ENCODE results near the gene FOXO3.

The FOXO3 gene

DNA sequence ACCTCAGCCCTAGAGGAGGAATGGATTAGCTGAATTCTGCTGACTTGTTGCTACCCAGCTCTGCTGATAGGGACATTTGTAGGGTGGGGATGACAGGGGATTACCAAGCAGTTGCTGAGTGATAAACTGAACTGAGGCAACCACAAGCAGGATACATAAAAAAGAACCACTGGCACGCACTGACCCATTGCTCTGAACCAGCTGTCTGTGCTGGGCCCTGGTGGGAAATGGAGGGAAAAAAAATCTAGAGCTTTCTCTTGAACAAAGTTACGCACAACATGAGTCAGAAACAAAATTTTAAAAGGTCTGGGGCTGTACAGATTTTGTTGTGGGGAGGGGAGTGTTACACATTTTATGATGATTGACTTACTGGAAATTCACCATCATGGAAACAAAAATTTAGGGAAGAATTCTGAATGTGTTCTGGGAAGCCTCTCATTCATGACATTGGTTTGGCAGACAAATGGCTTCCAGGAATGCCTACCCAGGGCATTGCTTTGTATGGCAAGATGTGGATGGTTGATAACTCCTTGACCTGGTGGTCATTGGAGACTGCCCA, 37.7 kb downstream of the FOXO3 start:
- no peak for DNase-seq

DNA sequence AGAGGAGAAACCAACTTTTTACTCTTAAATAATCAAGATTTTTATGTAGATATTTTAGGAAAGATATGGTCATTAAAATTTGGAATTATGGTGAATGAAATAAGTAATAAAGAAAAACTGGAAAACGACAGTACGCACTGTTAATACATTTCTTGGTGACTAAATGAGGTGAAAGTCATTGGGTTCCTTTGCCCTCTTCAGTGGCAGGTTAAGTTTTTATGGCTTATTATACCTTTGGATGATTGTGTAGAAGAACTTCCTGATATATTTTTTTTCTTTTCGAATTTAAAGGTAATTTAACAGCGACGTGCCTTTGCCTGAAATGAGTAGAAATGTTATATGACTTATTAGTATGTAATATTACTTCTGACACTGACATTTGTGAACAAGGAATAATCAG, 43.4 kb downstream of the FOXO3 start:
- DNase-seq, result no peak

DNA sequence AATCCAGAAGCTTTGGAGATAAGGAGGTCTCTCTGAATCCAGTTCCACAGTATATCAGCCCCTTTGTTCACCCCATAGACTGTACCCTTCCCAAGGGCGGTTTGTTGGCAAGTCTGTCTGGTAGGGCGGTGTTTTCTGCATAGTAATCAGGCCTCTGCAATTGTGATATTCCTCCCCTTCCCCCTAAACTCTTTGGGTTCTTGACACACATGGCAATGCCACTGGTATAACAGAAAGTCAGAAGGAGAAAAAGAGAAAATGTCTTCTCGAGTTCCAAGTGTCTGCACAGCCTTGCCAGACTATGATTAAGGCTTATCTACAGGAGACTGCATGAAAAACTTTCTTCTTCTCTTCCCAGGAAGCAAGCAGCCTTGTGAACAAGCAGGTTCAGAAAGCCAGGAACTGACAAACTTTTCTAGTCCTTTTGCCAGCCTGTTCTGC, 45.6 kb downstream of the FOXO3 start:
- no peak for DNase-seq

DNA sequence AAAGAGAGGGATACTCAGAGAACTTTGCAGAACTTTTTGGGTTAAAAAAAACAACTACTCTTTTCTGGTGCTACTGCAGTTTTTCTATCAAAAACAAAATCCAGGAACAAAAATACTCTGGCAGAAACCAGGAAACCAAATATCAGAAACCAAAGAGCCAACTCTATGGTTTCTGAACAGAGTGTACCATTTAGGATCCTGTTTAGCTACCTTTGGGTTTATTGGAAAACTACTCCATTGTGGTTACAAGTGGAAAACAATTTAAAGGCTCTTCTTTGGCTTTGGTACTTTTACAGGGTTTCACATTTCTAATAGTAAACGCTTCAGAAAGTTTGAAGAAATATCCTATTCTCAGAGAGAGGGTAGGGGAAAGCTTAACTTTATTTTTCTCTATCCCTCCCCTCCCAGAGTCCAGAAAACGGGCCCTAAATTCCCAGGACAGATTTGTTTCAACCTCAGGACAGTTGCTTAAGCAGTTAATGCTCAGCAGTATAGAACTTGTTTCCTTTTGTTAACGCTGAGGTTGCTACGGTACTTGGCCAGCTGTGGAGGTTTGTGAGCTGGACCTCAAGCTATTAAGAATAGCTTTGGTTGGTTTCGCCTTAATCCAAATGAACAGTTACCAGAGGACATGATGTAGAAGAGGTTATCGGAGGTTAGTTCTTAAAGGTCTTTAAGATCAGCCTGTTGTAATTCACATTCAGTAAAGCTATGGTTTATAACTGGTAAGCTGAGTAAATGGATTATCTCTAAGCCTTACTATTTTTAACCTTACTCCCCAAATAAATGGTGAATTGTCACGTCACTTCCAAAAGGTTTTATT, 47.9 kb downstream of the FOXO3 start:
- no peak for DNase-seq

DNA sequence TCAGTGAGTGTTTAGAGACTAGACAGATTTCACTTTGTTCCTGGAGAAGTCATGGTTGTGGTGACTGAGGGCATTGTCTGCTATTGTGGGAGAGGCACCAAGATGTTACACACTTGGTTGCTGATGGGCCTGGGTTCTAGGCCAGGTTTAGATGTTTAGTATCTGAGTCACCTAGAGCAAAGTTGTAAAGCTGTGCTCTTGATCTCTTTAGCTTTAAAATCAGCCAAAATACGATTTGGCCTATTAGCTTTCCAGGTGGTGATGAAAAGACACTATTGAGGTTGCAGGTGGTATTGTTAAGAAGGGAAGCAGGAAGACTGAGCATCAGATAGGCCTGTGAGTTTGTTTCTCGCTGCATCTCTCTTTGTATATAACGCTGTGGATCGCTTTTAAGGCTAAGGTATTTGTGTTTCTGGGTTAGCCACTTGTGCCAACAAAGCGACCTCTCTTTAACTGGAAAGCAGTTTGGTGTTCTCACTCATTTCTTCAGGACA, 48.6 kb downstream of the FOXO3 start:
- no peak for DNase-seq

DNA sequence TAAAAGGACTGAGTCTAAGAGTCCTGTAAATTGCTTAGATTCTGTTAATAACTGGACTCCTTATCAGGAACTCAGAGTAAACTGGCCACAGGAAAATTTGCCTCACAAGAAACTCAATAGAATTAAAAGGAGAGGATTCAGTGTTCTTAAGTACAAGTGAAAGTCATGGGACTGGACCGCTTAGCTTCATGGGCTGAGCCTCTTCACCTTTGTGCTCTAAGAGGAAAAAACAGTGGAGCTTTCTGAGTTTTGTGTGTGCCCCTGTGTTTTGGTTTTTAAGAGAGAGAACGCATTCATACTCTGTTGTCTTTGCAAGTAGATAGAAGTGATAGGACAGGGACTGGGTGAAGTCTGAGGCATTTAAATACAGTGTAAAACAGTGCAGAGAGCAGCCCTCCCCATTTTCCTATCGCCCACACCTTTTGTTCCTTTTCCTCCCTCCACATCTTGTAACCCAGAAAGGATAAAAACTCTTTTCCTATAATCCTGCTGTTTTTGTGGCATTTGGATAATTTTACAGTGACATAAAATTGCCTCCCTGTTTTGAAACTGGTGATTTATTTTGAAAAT, 49.6 kb downstream of the FOXO3 start:
- DNase-seq, result no peak

DNA sequence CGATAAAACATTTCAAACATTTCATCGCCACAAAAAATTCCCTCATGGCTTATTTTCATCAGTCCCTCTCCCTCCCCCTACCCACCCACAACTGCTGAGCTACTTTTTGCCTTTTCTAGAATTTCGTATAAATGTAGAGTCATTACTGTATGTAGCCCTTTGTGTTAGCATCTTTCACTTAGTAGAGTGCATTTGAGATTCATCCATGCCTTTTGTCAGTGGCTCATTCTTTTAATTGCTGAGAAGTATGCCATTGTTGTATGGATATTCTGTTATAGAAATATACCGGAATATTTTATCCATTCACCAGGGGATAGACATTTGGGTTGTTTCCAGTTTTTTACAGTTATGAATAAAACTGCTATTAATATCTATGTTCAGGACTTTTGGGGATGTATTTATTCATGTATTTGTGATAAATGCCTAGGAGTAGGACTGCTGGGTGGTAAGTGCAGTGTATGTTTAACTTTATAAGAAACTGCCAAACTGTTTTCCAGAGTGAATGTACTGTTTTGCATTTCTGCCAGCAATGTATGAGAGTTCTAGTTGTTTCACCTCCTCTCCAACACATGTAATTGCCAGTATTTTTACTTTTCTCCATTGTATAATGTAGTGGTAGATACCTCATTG, 50.4 kb downstream of the FOXO3 start:
- no peak for DNase-seq

DNA sequence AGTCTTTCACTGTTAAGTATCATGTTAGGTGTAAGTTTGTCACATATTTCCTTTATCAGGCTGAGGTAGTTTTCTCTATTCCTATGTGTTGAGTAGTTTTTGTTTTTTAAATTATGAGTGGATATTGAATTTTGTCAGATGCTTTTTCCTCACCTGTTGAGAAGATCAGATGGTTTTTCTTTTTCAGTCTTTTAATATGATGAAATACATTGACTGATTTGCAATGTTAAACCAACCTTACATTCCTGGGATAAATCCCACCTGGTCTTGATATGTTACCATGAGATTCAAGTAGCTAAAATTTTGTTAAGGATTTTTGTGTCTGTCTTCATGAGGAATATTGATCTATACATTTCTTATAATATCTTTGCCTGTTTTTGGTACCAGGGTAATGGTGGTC, 52.1 kb downstream of the FOXO3 start:
- DNase-seq, result no peak

DNA sequence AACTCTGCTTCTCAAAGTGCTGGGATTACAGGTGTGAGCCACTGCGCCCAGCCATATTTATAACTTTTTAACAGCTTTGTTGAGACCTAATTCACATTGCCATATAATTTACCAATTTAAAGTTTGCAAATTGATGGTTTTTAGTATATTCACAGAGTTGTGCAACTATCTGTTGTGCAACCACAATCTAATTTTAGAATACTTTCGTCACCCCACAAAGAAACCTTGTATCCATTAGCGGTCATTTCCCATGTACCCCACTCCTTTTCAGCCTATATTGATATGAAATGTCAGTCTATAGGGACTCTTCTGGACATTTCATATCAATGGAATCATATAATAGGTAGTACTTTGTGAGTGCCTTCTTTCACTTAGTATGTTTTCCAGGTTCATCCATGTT, 55.8 kb downstream of the FOXO3 start:
- no peak for DNase-seq

DNA sequence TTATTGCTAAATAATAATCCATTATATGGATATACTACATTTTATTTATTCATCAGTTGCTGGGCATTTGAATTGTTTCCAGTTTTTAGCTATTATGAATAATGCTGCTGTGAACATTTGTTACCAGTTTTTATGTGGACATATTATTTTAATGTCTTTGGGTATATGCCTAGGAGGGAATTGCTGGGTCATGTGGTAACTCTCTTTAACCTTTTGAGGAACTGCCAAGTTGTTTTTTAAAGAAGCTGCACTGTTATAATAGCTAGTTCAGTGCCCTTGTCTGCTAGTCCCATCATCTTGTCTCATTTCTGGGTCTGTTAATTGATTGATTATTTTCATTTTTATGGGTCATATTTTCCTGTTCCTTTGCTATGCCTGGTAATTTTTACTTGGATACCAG, 56.3 kb downstream of the FOXO3 start:
- no peak for DNase-seq

DNA sequence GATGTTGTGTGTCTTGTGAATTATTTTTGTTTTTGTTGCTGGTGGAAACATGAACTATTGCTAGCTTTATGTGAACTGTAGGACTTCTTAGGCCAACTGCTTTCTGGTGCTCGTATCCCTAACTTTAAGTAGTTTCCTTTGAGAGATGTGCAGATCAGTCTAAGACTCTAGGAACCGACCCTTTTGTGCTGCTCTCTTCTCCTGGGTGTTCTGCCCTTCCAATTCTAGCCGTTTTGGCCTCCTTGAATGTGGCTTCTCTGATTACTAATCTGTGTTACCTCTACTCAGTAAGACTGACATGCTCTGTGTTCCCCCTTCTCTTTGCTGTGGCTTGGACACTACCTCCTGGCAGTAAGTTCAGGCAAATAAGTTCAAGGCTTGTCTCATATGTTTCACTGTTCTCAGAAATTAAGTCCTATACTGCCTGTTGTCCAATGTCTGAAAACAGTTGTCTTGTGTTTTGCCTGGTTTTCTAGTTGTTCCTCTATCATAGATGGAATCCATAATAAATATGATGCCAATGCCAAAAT, 58.0 kb downstream of the FOXO3 start:
- no peak for DNase-seq

DNA sequence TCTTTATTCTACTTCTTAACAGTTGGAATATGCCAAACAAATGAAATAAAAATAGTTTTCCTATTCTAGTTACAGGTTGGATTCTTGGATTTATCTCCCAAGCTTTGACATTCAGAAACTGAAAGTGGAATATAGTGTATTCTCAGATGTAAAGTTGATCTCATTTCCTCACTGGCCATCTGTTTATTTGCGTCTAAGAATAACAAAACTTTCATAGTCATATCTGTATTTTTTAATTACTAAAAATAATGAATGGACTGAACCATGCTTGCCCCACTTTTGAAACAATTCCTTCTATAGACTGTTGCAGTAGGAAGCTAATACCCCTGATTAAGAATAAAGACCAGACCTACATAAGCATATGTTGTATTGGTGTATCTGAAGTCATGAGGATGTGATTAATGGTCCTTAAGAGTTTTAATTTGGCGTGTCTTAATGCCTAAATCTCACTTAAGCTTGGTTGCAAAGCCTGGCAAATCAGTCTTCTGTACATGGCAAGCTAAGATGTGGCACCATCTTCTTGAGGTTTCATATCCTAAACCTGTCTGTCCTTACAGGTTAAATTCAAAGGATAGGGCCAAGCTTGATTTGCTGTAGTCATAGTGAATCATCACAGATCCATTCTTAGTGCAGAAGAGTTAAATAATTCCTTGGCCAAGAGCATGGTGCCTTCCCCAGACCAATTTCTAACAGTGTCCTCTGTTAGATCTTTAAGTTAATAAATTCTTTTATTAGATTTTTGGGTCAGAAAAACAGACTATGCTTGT, 58.9 kb downstream of the FOXO3 start:
- no peak for DNase-seq

DNA sequence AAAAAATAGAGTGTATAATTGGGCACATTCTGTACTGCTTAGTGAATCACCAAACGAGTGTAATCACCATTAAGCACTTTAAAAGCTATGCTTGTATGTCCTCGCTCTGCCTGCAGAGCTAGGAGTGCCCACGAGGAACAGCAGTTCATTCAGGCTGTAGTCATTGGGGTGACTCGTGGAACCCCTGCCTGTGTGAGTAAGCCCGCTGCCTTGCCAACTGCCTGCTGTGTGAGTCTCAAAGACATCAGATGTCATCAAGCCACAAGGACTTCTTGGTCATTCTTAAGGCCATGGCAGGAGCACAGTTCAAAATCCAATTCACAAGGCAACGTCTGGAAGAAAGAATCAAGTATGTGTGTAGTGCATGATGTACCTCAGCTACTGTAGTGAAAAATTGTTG, 60.4 kb downstream of the FOXO3 start:
- DNase-seq, result no peak

DNA sequence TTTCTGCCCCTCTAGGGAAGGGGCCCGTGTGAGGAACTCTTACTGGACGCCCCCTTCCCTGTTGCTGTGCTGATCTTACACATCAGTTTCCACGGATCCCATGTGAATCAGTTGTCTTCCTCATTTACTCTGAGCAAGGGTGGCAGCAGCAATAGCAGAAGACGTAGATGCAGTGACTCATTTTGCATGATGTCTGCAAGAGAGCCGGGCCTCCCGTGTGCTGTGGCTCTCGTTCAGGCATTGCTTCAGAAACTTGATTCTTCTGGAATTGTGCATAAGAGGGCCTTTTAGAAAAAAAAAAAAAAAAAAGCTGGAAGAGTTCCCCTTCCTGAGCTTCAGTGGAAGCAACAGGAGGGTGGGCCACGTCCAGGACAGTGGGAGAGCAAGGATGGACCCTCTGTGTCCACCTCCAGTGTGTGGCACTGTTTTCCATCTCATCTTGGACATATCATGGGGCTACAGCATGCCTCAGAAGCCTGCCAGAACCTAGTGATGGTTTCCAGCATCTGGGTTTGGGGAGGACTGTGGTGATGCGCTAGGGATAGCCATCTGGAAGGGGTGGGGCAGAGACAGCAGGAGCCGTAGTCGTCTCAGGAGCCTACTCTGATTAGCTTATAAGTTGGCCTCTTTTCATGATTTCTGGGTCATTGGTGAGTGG, 62.1 kb downstream of the FOXO3 start:
- DNase-seq, result no peak

DNA sequence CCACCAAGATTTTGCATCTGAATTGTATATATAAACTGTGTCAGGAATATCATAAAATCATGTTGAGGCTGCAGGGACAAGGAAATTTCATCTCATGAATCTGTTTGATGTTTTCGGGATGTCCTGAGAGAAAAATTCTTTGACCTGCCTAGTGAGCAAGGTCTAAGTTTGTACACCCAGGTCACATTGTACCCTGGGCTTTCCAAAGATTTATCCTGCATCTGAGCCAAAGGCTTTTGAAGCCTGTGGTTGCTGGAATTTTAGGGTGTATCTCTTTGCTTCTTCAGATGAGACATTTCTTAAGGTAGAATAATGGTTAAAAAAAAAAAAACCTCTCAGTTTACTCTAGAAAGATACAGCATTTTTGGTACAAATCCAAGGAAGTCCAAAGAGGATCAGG, 63.3 kb downstream of the FOXO3 start:
- no peak for DNase-seq

DNA sequence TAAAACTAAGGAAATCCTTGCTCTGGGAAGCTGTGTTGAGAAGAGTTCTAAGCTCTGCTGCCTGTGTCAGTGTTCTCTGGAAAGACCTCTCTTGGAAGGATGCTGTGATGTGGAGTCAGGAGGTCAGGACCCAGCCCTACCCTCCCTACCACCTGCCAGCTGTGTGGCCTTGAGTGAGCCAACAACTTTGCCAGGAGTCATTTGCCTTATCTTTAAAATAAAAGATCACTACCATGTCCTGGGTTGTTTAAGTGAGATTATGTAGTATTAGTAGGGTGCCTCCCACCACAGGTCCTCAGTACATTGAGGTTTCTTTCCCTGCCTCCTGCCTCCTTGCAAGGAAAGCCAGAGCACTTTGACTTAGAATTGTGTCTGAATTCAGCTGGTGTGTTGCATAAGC, 64.9 kb downstream of the FOXO3 start:
- DNase-seq, result no peak

DNA sequence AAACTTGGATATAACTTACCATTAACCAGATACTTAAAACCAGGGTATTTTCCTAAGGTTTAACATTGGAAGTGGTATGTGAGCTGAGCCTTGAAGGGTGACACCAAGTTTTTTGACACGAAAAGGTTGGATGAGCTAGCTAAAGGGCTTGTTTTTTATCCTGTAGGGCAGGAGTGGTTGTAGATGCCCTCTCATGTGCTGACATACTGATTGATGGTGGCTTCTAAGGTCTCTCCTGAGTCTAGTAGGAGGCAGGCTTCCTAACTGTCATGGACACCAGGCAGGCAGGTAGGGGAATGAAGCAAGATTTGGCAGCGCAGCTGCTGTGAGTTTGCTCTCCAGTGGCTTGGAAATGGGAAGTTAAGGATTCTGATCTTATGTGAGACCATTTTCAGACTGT, 66.1 kb downstream of the FOXO3 start:
- DNase-seq, result no peak

DNA sequence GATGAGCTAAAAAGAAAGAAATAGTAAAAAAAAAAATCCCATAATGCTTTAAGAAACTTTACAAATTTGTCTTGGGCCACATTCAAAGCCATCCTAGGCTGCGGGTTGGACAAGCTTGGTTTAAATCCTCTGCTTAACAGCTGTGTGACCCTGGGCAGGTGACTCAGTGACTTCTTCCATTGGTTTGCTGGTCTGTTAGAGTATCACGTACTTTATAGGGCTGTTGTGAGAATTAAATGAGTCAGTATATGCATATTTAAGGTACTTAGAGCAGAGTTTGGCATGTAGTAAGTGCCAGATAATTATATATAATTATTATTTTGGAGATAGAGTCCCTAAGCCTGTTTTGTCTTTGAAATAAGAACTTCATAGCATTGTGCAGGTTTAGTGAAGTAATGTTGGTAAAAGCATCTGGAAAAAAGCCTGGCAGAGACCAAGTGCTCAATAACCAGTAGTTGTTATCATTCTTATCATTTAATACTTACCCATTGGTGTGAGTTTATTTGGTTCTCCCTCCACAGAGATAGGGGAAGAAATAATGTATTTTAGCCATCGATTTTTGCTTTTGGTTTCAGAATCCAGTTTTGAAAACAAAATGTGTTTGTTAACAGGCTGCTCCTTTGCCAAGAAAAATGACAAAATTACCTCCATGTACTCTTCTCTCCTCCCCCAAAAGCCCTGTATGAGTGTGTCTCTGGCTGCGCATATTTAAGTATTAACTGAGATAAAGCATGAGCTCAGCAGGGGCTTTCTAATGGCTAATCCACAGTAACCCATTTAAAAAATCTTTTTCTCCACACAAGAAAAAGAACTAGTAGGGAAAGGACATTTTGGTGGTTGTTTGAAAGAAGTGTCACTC, 67.2 kb downstream of the FOXO3 start:
- DNase-seq, result no peak

DNA sequence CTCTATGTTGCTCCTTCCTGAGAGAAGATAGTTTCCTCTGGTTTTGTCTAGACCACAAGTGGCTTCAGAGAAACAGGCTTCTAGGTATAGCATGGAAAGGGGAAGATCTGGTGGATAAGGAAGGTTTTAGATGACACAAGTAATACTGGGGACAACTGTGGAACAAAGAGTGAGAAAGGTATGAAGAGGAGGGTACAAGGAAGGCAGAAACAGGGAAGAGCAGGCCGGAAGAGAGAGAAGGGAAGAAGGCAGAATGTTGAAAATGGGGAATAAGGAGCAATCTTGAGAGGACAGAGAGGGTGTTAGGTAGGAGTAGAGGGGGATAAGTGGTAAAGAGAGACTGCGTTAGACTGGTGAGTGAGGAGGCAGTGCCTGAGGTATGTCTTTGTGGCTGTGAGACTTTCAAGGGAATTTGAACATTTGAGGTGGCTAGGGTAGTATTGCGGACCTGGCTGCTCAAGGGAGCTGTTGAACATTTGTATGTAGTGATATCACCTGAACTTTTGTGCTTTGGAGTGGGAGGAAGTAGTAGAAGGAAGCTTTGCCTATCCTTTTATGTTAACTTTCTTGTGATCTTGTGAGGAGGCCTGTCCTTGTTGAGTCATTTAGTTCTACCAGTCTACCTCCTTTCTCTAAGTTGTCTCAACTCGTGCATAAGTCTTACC, 69.5 kb downstream of the FOXO3 start:
- no peak for DNase-seq

DNA sequence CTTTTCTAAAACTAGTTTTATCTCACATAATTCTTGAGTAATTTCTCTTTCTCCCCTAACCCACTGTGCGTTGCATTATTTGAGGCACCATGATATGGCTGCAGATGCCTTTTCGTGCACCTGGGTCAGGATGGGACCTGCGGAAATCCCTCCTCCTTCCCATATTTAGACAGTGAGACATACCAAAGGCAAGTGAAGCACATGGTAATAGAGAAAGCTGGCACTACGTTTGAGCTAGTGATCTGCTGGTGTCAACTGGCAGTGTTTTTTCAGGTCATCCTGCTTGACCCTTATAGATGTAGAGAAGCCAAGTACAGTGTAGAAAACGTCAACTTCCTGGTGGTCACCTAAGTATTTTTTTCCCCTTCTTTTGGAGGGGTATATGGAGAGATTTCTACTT, 71.7 kb downstream of the FOXO3 start:
- DNase-seq, result no peak

DNA sequence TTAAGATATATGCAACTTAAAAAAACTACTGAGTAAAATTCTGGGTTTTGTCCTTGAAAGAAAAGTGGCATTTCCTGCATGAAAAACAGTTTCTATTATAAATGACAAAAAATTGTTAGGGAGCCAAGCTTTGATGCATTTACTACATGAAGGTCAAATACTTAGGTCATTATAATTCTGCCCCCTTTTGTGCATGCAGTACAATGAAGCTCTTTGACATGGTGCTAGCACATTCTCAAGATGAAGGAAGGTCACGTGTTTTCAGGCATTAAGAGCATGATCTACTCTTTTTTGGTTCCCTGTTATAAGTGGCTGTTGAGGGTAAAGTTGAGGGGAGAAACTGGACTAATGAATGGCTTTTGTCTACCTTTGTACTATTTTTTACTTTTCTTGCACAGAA, 72.7 kb downstream of the FOXO3 start:
- DNase-seq, result no peak

Measured in NCI-H345 (cell line).